Measurements from ENCODE around the gene CDO1. TPM values are rescaled to one million over a fixed set of nuclear protein-coding genes. Genes with fewer than 3 reads are reported as not detected.

Gene CDO1
- total RNA-seq, 1 experiment from 2014 or later, result 0.17 TPM

DNA sequence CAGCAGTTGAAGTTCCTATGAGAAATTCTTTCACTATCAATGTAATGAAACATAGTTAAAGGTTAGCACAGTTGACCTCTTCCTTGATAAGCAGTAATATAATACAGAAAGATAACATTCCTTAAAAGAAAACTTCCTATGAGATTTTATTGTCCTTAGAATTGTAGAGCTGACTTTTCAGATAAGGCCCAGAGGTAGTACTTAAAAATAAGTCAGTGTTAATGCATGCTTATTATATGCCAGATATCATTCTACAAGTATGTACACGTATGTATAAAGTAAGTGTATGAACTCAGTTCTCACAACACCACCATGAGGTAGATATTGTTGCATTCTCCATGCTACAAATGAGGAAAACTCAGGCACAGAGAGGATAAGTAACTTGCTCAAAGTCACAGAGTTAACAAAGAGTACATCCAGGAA, 40.6 kb upstream of the CDO1 start:
- Histone ChIP-seq H2AFZ (ENCODE audit: low read depth, low read length, poor library complexity, severe bottlenecking) (no peak overlapping the region), H3K9me2 (ENCODE audit: insufficient read depth) (no peaks in the 10 kb centered on the region), H3K36me3 (ENCODE audit: control insufficient read depth in 1 of 2, insufficient read depth in 2 of 2, low read length in 2 of 2) (peaks cover 0 to 17% of the 10 kb centered on the region in 2 experiments; a peak in 2 of 4 replicates), H3K9ac (ENCODE audit: low read length) (peak overlapping the region; percentile 15; the same call in 1 of the 2 replicates), H3K79me2 (ENCODE audit: insufficient read depth, low read length) (peaks cover 100% of the 10 kb centered on the region), H3K4me3 (replicated peaks in 1 of 2; ENCODE audit: low read depth in 1 of 2, low read length in 2 of 2) (no peak overlapping the region), H4K20me1 (ENCODE audit: insufficient read depth) (peaks cover 25% of the 10 kb centered on the region), H3K9me3 (ENCODE audit: control insufficient read depth in 1 of 2, insufficient read depth in 1 of 2, low read depth in 1 of 2, low read length in 2 of 2) (no peaks in the 10 kb centered on the region), H3K4me1 (ENCODE audit: control insufficient read depth in 1 of 2, insufficient read depth in 2 of 2, low read length in 2 of 2) (peaks cover 75 to 97% of the 10 kb centered on the region in 2 experiments), H3K27me3 (ENCODE audit: insufficient read depth, low read length) (no peaks in the 10 kb centered on the region), H3K27ac (ENCODE audit: low read depth, low read length) (peak overlapping the region; percentile 76), H3K4me2 (ENCODE audit: low read length) (peak overlapping the region; percentile 36)
- no peak for DNase-seq (ENCODE audit: low read depth, low spot score)
- intact Hi-C loops (cut with micrococcal nuclease), result no loop called here
- no peak for TF ChIP-seq CBX3 (IDR thresholded peaks at IDR 0.05; ENCODE audit: low read depth)
- no peak for TF ChIP-seq ELF1 (IDR thresholded peaks at IDR 0.05; ENCODE audit: borderline replicate concordance, low read depth)
- no peak for TF ChIP-seq EZH2 (IDR thresholded peaks at IDR 0.05)
- TF ChIP-seq, protein P1, sequence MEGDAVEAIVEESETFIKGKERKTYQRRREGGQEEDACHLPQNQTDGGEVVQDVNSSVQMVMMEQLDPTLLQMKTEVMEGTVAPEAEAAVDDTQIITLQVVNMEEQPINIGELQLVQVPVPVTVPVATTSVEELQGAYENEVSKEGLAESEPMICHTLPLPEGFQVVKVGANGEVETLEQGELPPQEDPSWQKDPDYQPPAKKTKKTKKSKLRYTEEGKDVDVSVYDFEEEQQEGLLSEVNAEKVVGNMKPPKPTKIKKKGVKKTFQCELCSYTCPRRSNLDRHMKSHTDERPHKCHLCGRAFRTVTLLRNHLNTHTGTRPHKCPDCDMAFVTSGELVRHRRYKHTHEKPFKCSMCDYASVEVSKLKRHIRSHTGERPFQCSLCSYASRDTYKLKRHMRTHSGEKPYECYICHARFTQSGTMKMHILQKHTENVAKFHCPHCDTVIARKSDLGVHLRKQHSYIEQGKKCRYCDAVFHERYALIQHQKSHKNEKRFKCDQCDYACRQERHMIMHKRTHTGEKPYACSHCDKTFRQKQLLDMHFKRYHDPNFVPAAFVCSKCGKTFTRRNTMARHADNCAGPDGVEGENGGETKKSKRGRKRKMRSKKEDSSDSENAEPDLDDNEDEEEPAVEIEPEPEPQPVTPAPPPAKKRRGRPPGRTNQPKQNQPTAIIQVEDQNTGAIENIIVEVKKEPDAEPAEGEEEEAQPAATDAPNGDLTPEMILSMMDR (IDR thresholded peaks at IDR 0.05 in 2 of 3, conservative IDR thresholded peaks at IDR 0.05 in 1 of 3; ENCODE audit: borderline replicate concordance in 1 of 3, insufficient read depth in 1 of 3, low read depth in 2 of 3, low read length in 2 of 3), result no peak
- TF ChIP-seq RAD21 (IDR thresholded peaks at IDR 0.05; ENCODE audit: low read depth), result no peak
- TF ChIP-seq, protein P2, sequence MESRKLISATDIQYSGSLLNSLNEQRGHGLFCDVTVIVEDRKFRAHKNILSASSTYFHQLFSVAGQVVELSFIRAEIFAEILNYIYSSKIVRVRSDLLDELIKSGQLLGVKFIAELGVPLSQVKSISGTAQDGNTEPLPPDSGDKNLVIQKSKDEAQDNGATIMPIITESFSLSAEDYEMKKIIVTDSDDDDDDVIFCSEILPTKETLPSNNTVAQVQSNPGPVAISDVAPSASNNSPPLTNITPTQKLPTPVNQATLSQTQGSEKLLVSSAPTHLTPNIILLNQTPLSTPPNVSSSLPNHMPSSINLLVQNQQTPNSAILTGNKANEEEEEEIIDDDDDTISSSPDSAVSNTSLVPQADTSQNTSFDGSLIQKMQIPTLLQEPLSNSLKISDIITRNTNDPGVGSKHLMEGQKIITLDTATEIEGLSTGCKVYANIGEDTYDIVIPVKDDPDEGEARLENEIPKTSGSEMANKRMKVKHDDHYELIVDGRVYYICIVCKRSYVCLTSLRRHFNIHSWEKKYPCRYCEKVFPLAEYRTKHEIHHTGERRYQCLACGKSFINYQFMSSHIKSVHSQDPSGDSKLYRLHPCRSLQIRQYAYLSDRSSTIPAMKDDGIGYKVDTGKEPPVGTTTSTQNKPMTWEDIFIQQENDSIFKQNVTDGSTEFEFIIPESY (IDR thresholded peaks at IDR 0.05; ENCODE audit: extremely low read depth, insufficient replicate concordance, low read length), result no peak
- TF ChIP-seq SIN3A (IDR thresholded peaks at IDR 0.05; ENCODE audit: low read depth), result no peak
- TF ChIP-seq, protein P3, sequence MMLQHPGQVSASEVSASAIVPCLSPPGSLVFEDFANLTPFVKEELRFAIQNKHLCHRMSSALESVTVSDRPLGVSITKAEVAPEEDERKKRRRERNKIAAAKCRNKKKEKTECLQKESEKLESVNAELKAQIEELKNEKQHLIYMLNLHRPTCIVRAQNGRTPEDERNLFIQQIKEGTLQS (IDR thresholded peaks at IDR 0.05), result no peak
- no peak for TF ChIP-seq CEBPB (IDR thresholded peaks at IDR 0.05; ENCODE audit: low read depth)
- TF ChIP-seq SP1 (IDR thresholded peaks at IDR 0.05; ENCODE audit: low read depth), result no peak
- no peak for TF ChIP-seq POLR2AphosphoS5 (IDR thresholded peaks at IDR 0.05; ENCODE audit: low read depth, low read length)
- TF ChIP-seq ZNF274 (IDR thresholded peaks at IDR 0.05; ENCODE audit: low read depth, low read length), result no peak
- TF ChIP-seq, protein P4, sequence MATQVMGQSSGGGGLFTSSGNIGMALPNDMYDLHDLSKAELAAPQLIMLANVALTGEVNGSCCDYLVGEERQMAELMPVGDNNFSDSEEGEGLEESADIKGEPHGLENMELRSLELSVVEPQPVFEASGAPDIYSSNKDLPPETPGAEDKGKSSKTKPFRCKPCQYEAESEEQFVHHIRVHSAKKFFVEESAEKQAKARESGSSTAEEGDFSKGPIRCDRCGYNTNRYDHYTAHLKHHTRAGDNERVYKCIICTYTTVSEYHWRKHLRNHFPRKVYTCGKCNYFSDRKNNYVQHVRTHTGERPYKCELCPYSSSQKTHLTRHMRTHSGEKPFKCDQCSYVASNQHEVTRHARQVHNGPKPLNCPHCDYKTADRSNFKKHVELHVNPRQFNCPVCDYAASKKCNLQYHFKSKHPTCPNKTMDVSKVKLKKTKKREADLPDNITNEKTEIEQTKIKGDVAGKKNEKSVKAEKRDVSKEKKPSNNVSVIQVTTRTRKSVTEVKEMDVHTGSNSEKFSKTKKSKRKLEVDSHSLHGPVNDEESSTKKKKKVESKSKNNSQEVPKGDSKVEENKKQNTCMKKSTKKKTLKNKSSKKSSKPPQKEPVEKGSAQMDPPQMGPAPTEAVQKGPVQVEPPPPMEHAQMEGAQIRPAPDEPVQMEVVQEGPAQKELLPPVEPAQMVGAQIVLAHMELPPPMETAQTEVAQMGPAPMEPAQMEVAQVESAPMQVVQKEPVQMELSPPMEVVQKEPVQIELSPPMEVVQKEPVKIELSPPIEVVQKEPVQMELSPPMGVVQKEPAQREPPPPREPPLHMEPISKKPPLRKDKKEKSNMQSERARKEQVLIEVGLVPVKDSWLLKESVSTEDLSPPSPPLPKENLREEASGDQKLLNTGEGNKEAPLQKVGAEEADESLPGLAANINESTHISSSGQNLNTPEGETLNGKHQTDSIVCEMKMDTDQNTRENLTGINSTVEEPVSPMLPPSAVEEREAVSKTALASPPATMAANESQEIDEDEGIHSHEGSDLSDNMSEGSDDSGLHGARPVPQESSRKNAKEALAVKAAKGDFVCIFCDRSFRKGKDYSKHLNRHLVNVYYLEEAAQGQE (IDR thresholded peaks at IDR 0.05; ENCODE audit: low read depth), result no peak
- TF ChIP-seq JUND (IDR thresholded peaks at IDR 0.05), result no peak
- ATAC-seq, result no peak
- CTCF ChIA-PET, result no interaction called here
- POLR2A ChIA-PET, result no interaction called here
- no TSS peak for BruUV-seq (replicated peaks)
- RAD21 ChIA-PET (ENCODE audit: low non-redundant PET in 1 of 2, low total read pairs in 2 of 2, uncharacterized antibody in 2 of 2, unreplicated experiment in 2 of 2), result no interaction called here
